Amniotic epithelial cell (primary cell): ENCODE results near the gene PML.
"Not testable (repeated sequence)": the region's sequence is repeated elsewhere in the genome, so short reads cannot be mapped to it uniquely, and the experiment has no call there.

Experiments used
- DNase-seq: peaks from one replicate; pipeline ENCODE4 v3.0.0-alpha.2; 2010; ENCODE audit warnings: low read depth

PML gene

DNA sequence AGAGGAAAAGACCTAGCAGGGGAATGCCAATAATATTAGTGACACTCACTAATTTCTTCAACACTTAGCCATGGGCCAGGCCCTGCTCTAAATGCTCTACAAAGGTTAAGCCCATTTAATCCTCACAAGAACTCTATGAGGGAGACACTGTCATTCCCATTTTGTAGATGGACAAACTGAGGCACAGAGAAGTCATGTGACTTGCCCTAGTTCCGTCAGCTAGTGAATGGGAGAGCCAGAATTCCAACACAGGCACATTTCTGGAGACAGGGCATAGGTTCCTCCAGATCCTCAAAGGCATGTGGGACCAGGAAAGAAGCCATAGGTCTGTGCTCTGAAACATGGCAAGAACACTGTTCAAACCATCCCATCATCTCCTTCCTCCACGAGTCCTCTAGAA is 36.7 kb upstream of the PML start:
- no peak for DNase-seq

DNA sequence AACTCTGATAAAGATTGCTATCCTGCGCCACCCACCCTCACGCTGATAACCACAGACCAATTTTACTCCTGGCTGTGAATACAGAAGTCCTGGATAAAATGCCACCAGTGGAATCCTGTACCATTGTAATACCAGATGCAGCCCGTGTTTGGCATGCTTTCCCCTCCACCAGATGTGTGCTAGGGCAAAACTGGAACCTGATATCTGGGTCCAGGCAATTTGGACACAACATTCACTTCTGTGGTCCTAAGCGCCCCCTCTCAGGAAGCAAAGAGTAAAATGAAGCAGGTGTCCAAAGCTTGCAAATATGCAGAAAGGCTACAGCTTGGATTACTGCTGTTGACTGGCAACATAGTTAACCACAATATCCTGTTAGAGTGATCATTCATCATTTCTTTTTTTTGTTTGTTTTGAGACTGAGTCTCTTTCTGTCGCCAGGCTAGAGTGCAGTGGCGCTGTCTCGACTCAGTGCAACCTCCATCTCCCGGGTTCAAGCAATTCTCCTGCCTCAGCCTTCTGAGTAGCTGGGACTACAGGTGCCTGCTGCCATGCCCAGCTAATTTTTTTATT is 35.4 kb upstream of the PML start:
- DNase-seq, result no peak

DNA sequence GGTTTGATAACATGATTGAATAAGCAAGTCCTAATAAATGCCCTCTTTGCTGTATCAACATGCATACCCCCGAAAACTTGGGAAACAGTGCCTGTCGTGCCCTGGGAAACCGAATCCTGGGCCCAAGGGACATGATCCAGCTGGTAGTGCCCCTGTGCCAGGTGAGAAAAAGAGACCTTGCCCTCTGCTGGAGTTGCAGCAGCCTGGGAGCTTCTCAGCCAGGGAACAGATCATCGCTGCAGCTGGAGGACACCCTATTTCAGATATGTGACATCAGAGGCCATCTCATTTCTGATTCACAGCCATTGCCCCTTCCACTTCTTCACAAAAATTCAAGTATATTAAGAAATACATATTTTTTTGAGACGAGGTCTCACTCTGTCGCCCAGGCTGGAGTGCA is 34.7 kb upstream of the PML start:
- DNase-seq, result no peak

DNA sequence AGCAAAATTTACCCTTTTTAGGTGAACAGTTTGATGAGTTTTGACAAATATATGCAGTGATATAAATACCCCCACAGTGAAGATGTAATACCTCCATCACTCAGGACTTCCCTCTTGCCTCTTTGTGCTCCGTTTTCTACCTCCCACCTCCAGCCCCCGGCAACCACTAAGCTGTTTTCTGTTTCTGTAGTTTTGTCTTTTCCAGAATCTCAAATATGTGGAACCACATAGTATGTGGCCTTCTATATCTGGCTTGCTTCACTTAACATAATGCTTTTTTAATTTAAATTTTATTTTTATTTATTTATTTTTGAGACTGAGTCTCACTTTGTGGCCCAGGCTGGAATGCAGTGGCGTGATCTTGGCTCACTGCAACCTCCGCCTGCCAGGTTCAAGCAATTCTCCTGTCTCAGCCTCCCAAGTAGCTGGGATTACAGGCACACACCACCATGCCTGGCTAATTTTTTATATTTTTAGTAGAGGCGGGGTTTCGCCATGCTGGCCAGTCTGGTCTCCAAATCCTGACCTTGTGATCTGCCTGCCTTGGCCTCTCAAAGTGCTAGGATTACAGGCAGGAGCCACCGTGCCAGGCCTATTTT is 33.9 kb upstream of the PML start:
- not testable (repeated sequence) for DNase-seq

DNA sequence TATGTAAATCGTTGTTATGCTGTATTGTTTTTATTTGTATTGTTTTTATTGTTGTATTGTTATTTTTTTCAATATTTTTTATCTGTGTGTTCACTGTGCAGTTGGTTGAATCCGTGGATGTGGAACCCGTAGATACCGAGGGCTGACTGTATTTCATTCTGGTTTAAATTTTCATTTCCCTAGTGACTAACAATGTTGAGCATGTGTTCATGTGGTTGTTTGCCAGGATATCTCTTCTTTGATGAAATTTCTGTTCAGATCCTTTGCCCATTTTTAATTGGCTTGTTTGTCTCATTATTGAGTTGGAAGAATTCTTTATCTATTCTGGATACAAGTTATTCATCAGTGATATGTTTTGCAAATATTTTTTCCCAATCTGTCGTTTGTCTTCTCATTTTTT is 32.1 kb upstream of the PML start:
- DNase-seq, result no peak

DNA sequence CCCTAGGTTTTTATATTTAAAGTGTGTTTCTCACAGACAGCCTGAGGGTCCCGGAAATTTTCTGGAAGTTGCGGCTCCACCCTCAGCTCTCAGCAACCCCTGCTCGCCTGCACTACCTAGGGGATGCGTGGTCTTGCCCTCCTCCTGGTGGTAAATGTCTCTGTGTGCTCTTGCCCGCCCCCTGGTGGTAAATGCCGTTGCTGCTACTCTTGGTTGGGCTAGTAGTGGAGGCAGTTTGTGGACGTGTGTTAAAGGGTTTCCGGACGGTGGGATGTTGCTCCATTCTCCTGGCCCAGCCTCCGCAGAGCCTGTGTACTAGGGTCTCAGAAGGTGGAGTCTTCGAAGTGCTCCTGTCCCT is 29.8 kb upstream of the PML start:
- peak; percentile 71 for DNase-seq

DNA sequence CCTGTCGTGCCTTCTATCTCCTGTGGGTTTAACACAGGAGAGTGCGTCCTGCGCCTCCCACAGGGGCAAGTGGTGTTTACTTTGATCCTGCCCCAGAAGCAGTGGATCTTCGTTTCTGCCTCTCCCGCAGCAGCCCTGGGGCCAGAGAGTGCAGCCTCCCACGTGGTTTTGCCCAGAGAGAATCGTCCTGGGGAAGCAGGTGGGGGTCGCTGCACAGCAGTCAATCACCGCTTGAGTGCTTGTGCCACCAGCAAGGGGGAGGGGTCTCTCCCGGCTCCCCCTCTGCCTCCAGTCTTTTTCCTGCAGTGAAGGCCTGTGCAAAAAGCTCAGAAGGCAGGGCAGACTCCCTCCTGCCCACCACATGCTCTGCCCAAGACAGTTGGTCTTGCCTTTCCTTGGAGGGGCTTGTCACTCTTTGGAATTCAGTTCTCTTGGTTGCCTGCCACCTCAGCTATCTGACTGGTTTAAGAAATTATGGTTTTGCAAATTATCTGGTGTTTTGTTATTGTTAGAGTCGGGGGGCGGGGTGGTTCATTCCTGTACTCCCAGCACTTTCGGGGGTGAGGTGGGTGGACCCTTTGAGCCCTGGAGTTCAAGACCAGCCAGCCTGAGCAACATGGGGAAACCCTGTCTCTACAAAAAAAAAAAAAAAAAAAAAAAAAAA is 29.3 kb upstream of the PML start:
- DNase-seq, result no peak

DNA sequence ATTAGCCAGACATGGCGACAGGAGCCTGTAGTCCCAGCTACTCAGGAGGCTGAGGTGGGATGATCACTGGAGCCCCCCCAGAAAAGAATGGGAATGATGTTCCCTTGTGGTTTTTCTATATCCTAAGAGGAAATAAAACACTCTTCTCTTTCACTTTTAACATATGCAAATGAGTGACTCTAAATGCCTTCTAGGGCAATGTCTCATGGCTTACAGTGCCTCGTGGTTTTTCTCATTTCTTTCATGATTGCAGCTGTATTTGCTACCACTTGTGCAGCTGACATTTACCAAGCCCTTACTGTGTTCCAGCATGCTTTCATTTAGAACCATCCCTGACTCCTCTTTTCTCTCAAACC is 28.8 kb upstream of the PML start:
- peak; percentile 60 for DNase-seq

DNA sequence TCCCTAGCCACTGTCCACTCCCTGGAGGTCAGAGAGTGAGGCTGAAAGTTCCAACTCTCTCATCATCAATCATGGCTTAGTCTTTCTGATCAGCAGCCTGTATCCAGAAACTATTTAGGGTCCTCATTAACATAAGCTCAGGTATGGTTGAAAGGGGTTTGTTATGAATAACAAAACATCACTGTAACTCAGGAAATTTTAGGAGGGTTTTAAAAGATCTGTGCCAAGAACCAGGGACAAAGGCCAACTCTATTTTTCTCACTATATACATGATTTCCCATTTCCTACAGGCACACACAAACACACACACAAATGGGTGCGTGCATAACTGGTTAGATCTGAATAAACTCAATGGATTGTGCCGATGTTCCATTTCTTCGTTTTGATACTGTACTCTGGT is 26.1 kb upstream of the PML start:
- DNase-seq, result no peak

DNA sequence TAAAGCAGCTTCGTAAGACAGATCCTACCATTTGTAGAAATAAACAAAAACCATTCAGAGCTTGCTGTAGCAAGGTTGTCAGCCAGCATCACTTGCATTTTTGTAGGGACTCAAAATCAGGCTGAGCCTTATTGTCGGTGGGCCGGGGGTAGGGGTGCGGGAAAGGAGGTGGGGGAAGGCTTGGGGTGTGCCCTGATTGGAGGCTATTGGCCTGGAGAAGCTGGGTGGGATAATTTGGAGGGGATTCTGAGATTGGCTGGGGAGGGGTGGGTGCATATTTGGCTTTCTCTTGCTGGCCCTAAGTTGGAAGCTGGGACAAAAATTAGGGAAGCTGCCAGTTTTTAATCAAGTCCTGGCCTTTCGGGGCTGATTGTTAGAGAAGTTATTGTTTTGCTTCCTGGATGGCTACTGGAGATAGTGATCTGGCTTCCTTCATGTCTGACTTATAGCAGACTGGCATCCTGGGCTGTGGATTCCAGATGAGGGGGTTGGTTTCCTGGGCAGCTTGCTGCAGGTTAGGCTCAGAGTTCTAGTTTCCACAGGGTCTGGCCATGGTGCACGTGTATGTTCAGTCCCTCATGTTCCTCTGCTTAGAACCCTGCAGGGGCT is 25.3 kb upstream of the PML start:
- DNase-seq, result no peak

DNA sequence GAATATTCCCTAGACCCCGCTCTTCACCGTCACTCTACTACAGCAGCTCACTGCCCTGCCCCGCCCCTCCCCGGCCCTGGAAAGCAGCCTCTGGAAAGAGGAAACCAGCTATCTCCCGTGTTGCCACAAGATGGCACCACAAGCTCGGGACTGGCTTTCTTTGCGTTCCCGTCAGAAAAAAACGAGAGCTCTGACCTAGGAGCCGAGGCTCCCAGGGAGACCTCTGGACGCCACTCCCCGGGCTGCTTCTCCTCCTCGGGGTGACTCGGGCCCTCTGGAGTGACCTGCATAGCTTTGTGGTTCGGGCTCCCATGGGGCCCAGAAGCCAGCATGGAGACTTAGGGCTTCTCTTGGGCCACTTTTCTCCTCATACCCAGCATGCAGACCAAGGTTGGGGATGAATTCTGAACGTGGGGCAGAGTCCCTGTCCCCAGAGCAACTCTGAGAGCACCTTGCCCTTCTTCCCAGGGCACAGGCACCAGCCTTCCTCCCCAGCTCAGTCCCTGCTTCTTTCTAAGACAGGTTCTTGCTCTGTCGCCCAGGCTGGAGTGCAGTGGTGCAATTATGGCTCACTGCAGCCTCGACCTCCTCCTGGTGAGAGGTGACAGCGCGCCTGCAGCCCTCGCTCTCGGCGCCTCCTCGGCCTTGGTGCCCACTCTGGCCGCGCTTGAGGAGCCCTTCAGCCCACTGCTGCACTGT is 21.4 kb upstream of the PML start:
- peak; percentile 68 for DNase-seq

DNA sequence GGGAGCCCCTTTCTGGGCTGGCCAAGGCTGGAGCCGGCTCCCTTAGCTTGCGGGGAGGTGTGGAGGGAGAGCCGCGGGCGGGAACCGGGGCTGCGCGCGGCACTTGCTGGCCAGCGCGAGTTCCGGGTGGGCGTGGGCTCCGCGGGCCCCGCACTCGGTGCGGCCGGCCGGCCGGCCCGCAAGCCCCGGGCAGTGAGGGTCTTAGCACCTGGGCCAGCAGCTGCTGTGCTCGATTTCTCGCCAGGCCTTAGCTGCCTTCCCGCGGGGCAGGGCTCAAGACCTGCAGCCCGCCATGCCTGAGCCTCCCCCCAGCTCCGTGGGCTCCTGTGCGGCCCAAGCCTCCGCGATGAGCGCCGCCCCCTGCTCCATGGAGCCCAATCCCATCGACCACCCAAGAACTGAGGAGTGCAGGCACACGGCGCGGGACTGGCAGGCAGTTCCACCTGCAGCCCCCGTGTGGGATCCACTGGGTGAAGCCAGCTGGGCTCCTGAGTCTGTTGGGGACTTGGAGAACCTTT is 20.8 kb upstream of the PML start:
- not testable (repeated sequence) for DNase-seq

DNA sequence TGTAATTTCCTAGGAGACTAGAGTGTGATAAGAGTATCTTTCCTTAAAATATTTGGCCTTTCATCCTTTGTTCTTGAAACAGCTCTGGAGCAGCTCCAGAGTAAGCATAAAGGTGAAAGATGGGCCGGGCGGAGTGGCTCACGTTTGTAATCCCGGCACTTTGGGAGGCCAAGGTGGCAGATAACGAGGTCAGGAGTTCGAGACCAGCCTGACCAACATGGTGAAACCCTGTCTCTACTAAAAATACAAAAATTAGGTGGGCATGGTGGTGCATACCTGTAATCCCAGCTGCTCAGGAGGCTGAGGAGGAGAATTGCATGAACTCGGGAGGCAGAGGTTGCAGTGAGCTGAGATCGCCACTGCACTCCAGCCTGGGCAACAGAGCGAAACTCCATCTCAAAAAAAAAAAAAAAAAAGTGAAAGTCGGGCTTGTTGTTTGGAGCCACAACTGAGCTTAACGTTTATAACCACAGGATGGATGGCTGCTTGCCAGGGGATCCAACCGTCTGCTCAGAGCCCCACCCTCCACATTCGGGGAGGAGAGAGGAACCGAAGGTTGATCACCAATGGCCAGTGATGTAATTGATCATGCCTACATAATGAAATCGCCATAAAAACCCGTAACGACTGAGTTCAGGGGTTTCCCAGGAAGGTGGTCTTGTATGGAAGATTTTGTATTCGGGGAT is 18.9 kb upstream of the PML start:
- DNase-seq, result not testable (repeated sequence)

DNA sequence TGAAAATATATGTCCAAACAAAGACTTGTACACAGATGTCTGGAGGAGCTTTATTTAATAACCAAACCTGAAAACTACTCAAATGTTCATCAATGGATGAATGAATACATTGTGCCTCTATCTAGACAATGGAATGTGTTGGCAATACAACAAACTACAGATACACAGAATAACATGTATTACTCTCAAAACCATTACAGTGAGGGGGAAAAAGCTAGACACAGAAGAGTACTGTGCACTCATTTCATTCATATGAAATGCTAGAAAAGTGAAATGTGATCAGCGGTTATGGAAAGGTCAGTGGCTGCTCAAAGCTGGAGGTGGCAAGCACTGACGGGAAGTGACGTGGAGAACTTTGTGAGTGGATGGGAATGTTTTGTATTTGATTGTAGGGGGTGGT is 15.6 kb upstream of the PML start:
- DNase-seq, result no peak

DNA sequence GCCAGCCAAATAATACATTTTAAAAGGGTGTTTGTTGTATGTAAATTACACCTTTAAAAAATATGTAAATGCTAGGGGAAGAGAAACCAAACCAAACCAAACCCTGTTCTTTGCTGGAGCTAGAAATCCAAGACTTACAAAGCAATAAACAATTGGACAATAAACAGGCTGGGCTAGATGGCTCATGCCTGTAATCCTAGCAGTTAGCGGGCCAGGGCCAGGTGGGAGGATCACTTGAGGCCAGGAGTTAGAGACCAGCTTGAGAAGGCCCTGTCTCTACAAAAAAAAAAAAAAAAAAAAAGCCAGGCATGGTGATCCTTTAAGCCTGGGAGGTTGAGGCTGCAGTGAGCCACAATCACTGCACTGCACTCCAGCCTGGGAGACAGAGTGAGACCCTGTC is 14.9 kb upstream of the PML start:
- DNase-seq, result peak; percentile 67

DNA sequence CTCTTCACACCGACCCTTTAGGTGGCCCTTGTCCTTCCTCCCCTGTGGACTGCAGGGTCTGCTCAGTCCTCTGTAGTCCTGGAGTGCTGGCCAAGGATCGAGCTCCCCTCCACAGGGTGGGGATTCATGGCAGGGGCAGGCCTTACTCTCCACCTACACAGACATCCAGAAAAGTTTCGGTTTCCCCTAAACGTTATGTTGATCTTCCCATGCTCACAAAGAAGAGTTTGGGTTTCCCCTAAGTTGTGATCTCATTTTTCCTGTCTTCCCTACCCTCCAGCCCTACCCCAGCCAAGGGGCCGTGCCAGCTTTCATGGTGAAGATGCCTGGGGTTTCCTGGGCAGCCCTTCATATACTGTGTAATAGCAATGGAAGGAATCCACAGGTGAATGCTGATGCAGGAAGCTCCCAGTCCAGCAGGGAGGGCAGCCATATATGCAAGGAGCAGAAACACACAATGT is 12.7 kb upstream of the PML start:
- peak; percentile 31 for DNase-seq

DNA sequence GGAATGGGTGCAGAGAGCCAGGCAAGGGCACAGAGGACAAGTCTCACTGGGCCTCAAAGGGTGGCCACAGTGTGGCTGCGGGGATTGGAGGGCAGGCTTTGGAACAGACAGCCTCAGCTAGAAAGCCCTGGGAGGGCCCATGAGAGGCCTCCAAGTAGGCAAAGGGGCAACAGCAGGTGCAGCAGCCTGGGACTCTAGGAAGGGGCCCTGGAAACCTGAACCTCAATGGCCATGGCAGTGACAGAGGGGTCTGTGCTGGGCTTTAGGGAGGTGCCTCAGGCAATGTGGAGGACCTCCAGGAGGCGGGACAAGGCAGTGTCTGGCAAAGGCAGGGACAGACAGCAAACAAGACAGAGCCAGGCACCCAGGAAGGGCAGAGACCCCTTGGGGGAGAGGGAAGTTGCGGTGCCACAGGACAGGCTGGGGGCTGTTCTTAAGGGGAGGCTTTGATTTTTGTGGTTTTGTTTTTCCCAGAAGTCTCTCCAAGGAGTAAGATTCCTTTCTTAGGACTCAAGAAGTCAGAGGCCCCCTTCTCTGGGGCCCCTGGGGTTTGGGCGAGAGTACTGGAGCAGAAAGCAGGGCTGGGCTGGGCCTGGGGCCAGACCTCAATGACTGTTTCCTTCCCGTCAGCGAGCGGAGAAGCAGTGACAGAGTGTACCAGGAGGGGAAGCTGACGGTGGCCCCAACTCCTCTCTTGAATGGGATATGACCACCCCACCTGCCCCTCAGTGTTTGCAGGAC is 12.1 kb upstream of the PML start:
- peak; percentile 95 for DNase-seq

DNA sequence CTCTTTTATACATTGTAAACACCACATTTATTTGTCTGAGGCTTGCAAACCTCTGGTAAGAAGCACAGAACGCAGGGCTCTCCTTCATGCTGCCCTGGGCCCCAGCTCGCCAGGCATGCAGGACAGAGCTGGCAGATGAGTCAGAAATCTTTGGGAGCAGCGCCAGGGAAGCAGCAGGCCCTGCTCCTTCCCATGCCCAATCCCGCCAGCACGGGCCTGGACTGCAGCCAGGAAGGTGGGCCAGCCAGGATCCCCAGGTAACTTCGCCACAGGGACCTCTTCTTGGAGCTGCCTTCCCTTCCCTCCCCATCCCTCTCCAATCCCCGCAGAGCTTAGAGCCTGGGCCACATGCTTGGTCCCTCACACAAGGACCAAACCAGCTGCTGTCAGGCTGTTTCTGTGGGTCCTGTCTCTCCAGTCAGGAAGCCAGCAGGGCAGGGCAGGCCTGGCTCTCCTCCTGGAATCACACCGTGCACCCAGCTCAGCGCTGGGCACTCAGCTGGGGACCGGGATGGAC is 11.2 kb upstream of the PML start:
- peak; percentile 90 for DNase-seq

DNA sequence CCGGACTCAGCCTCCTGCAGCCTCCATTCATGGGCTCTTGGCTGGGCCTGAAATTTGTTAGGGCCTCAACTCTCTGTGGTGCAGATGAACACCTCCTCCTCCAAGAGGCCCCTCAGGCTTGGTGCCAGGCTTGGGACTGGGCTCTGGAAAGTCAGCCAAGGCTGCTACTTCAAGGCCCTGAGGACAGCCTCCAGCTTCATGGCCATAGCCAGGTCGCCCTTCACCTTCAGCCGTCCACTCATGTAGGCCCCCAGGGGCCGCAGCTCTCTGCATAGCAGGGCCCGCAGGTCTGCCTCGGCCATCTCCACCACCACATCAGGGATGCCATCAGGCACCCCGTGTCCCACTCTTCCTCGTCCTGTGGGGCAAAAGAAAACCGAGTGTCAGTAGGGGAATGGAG is 10.7 kb upstream of the PML start:
- DNase-seq, result no peak

DNA sequence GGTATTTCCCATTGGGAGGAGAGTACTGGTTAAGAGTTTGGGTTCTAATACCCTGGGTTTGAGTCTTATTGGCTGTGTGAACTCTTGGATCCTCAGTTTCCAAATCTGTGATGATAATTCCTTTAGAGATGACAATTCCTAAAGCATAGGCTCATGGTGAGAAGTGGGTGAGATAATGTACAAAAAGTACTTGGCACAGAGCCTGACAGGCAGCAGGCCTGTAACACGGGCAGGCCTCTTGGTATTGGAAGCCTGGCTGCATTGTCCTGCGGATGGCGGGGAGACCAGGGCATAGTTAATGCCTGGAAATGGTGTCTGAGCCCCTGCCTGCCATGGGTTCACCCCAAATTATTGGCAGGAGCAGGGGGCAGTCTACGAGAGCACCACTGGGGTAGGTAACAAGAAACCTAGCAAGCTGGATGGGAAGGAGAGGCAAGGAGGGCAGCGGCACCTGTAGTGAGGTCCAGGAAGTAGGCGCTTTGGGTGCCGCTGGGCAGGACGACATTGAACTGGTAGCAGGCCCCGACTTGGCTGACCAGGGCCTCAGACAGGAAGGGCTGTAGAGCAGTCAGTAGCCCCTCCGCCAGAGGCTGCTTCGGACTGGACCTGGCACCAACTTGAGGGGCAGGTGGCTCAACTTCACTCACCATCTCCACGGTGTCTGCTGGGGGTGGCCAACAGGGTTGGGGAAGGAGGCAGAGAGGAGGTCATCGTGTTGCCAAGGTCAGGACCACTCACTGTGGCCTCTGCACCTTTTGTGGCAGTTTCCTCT is 10.1 kb upstream of the PML start:
- DNase-seq, result peak; percentile 55
